Measurements from ENCODE around the gene CTSD. TPM values are rescaled to one million over a fixed set of nuclear protein-coding genes. Genes with fewer than 3 reads are reported as not detected.

The CTSD gene
- polyA plus RNA-seq, 1 donor from 2014 or later: 30.5 TPM

GRCh38 chr11:1744891-1745700 is 18.6 kb downstream of the CTSD start:
- H3K4me2 ChIP-seq (ENCODE audit: low read length): no peak overlapping the region

GRCh38 chr11:1744137-1744886 is 19.4 kb downstream of the CTSD start:
- Histone ChIP-seq H3K9me2 (ENCODE audit: insufficient read depth, low read length) (no peaks in the 10 kb centered on the region), H3K27me3 (ENCODE audit: insufficient read depth, low read depth, low read length) (peaks cover 25% of the 10 kb centered on the region), H3K9me3 (ENCODE audit: low read length) (no peaks in the 10 kb centered on the region), H2AFZ (ENCODE audit: low read depth, low read length) (no peak overlapping the region), H3K4me3 (ENCODE audit: low read length) (no peak overlapping the region), H3F3A (ENCODE audit: insufficient read depth, low read length, poor library complexity, severe bottlenecking) (no peaks in the 10 kb centered on the region), H3K36me3 (ENCODE audit: insufficient read depth, low read length) (no peaks in the 10 kb centered on the region), H3K27ac (ENCODE audit: low read length) (no peak overlapping the region), H3K9ac (ENCODE audit: low read length) (no peak overlapping the region), H3K4me2 (ENCODE audit: low read length) (no peak overlapping the region), H3K79me2 (replicated peaks; ENCODE audit: insufficient read depth, low read length) (no peaks in the 10 kb centered on the region), H4K20me1 (ENCODE audit: insufficient read depth) (no peaks in the 10 kb centered on the region)
- TF ChIP-seq RAD21 (conservative IDR thresholded peaks at IDR 0.05) (no peak), CTCF (IDR thresholded peaks at IDR 0.05; ENCODE audit: poor library complexity, severe bottlenecking) (no peak), EZH2 (IDR thresholded peaks at IDR 0.05; ENCODE audit: borderline replicate concordance, insufficient read depth, low read length, poor library complexity, severe bottlenecking) (no peak), TAF1 (IDR thresholded peaks at IDR 0.05; ENCODE audit: low read depth) (no peak), EP300 (conservative IDR thresholded peaks at IDR 0.05; ENCODE audit: poor library complexity, severe bottlenecking) (no peak), SMC3 (conservative IDR thresholded peaks at IDR 0.05; ENCODE audit: poor library complexity) (no peak), MXI1 (conservative IDR thresholded peaks at IDR 0.05; ENCODE audit: poor library complexity, severe bottlenecking) (no peak), POLR2AphosphoS5 (IDR thresholded peaks at IDR 0.05) (no peak), REST (IDR thresholded peaks at IDR 0.05; ENCODE audit: borderline replicate concordance) (no peak)

More at GRCh38 chr11:1744891-1745700, 18.6 kb downstream of the CTSD start:
- no peak overlapping the region for H3K4me3 ChIP-seq (ENCODE audit: low read length)
- H3K9ac ChIP-seq (ENCODE audit: low read length): no peak overlapping the region
- H3F3A ChIP-seq (ENCODE audit: insufficient read depth, low read length, poor library complexity, severe bottlenecking): no peaks in the 10 kb centered on the region
- no peaks in the 10 kb centered on the region for H4K20me1 ChIP-seq (ENCODE audit: insufficient read depth)
- H2AFZ ChIP-seq (ENCODE audit: low read depth, low read length): no peak overlapping the region
- H3K27ac ChIP-seq (ENCODE audit: low read length): no peak overlapping the region
- TF ChIP-seq SMC3 (conservative IDR thresholded peaks at IDR 0.05; ENCODE audit: poor library complexity) (no peak), EZH2 (IDR thresholded peaks at IDR 0.05; ENCODE audit: borderline replicate concordance, insufficient read depth, low read length, poor library complexity, severe bottlenecking) (no peak)
- no peaks in the 10 kb centered on the region for H3K36me3 ChIP-seq (ENCODE audit: insufficient read depth, low read length)
- H3K79me2 ChIP-seq (replicated peaks; ENCODE audit: insufficient read depth, low read length): no peaks in the 10 kb centered on the region
- H3K9me2 ChIP-seq (ENCODE audit: insufficient read depth, low read length): no peaks in the 10 kb centered on the region
- H3K9me3 ChIP-seq (ENCODE audit: low read length): no peaks in the 10 kb centered on the region
- peaks cover 32% of the 10 kb centered on the region for H3K27me3 ChIP-seq (ENCODE audit: insufficient read depth, low read depth, low read length)

All from neural cell (in vitro differentiated cells).